Fibroblast of lung (primary cell): Measurements from ENCODE around the gene POLR2H. TPM values are rescaled to one million over a fixed set of nuclear protein-coding genes. Genes with fewer than 3 reads are reported as not detected.

Experiments used
- DNase-seq, 2 donors: peaks; one replicate each; pipeline versions ENCODE4 v3.0.0 to v3.0.0-alpha.2; 2010; ENCODE audit warnings: low read depth in 2 of 2
- H2AFZ ChIP-seq: 2 replicates; pipeline ENCODE4 v1.5.1; 2012; ENCODE audit warnings: low read length, control low read depth, inconsistent platforms
- H3K27ac ChIP-seq: 2 replicates; pipeline ENCODE4 v1.5.1; 2011; ENCODE audit warnings: low read length, control low read depth; ENCODE audit not compliant: insufficient read depth
- H3K27me3 ChIP-seq: 2 replicates; pipeline ENCODE4 v1.5.1; 2011; ENCODE audit warnings: mild to moderate bottlenecking, low read length; ENCODE audit not compliant: control insufficient read depth, insufficient read depth
- H3K36me3 ChIP-seq: 2 replicates; pipeline ENCODE4 v1.5.1; 2011; ENCODE audit warnings: low read length; ENCODE audit not compliant: control insufficient read depth, insufficient read depth
- H3K4me1 ChIP-seq: 2 replicates; pipeline ENCODE4 v1.5.1; 2011; ENCODE audit warnings: low read length; ENCODE audit not compliant: control insufficient read depth, insufficient read depth; ENCODE audit errors: extremely low read depth
- H3K4me2 ChIP-seq: 2 replicates; pipeline ENCODE4 v1.5.1; 2011; ENCODE audit warnings: low read length, control low read depth; ENCODE audit not compliant: insufficient read depth; ENCODE audit errors: extremely low read depth
- H3K4me3 ChIP-seq, 4 experiments: fragments of 200-600 bp in 1 of 4; sonication (generic) in 1 of 4; replicated peaks in 1 of 4; 2 replicates each; pipeline ENCODE4 v1.5.1; 2011 to 2016; ENCODE audit warnings: low read length in 4 of 4, low read depth in 3 of 4, mild to moderate bottlenecking in 3 of 4, control low read depth in 2 of 4, inconsistent platforms in 1 of 4, mixed read lengths in 1 of 4; ENCODE audit not compliant: insufficient read depth in 1 of 4; ENCODE audit errors: control extremely low read depth in 1 of 4
- H3K79me2 ChIP-seq: 2 replicates; pipeline ENCODE4 v1.5.1; 2012; ENCODE audit warnings: mild to moderate bottlenecking, low read length, inconsistent platforms; ENCODE audit not compliant: control insufficient read depth, insufficient read depth
- H3K9ac ChIP-seq: 2 replicates; pipeline ENCODE4 v1.5.1; 2011; ENCODE audit warnings: mild to moderate bottlenecking, low read length, control low read depth; ENCODE audit not compliant: insufficient read depth
- H3K9me3 ChIP-seq: 2 replicates; pipeline ENCODE4 v1.5.1; 2012; ENCODE audit warnings: low read depth, low read length; ENCODE audit not compliant: control insufficient read depth, insufficient read depth
- H4K20me1 ChIP-seq: 2 replicates; pipeline ENCODE4 v1.5.1; 2011; ENCODE audit warnings: low read length; ENCODE audit not compliant: control insufficient read depth, insufficient read depth; ENCODE audit errors: extremely low read depth
- CTCF ChIP-seq, 2 donors: IDR thresholded peaks in 1 of 2; conservative IDR thresholded peaks in 1 of 2; 1 replicate in 1 of 2; 2 replicates in 1 of 2; pipeline ENCODE4 v1.5.1; 2011 to 2012; ENCODE audit warnings: low read length in 2 of 2, control low read depth in 1 of 2, inconsistent platforms in 1 of 2, low read depth in 1 of 2, mild to moderate bottlenecking in 1 of 2
- EZH2 ChIP-seq: IDR thresholded peaks from 2 replicates; pipeline ENCODE4 v1.5.1; 2012; ENCODE audit warnings: low read length, control low read depth, mild to moderate bottlenecking; ENCODE audit errors: missing control alignments
- polyA plus RNA-seq, 2 donors: library from polyadenylated mRNA; depleted of rRNA in 1 of 2; stranded (reverse) in 1 of 2; unstranded in 1 of 2; fragments of >200 nt; gene quantifications; 2 replicates each; pipeline ENCODE4 v1.2.1, GENCODE V29; 2011 to 2012; ENCODE audit warnings: missing spikeins in 1 of 2
- total RNA-seq: library from RNA; depleted of rRNA; stranded (reverse); fragments of >200 nt; gene quantifications from 2 replicates; pipeline ENCODE4 v1.2.1, GENCODE V29; 2014

The POLR2H gene
- total and polyA plus RNA-seq, 2 donors (not counting 1 experiment from before 2014, with no cell fraction given), result 62.4 to 100 TPM

GRCh38 chr3:184389935-184390528 lies 28.5 kb downstream of the POLR2H start:
- no peaks in the 10 kb centered on the region for H3K4me1 ChIP-seq
- no peak overlapping the region for H3K4me2 ChIP-seq
- H2AFZ ChIP-seq, result no peak overlapping the region

DNA sequence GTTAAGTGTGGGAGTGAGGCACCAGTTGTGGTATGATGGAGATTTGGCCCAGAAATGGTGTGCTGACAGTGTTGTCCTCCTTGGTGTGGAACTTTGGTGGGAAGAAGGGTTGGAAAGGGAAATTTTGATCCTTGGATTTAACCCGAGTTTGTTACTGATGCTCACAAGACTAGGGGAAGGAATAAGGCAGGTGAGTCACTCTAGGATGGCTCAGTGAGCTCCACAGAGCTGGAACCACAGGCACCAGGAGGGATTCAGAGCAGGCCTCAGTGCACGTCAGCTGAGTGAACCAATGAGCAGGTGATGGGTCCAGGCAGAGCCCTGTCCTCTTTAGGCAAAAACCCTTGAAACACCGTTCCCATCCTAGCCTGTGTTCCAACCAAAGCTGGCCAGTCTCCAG lies 29.8 kb downstream of the POLR2H start:
- TF ChIP-seq CTCF (conservative IDR thresholded peaks at IDR 0.05 in 1 of 2, IDR thresholded peaks at IDR 0.05 in 1 of 2; ENCODE audit: low read depth in 1 of 2, low read length in 2 of 2) (no peak), EZH2 (no peak)
- Histone ChIP-seq H4K20me1 (no peaks in the 10 kb centered on the region), H2AFZ (no peak overlapping the region), H3K9ac (no peak overlapping the region), H3K4me3 (no peak overlapping the region), H3K9me3 (no peaks in the 10 kb centered on the region), H3K27ac (no peak overlapping the region), H3K4me2 (no peak overlapping the region), H3K27me3 (peaks cover 5% of the 10 kb centered on the region), H3K36me3 (no peaks in the 10 kb centered on the region), H3K4me1 (no peaks in the 10 kb centered on the region), H3K79me2 (no peaks in the 10 kb centered on the region)
- no peak for DNase-seq

More at GRCh38 chr3:184389935-184390528, 28.5 kb downstream of the POLR2H start:
- DNase-seq, result no peak
- no peaks in the 10 kb centered on the region for H3K9me3 ChIP-seq
- H3K9ac ChIP-seq, result no peak overlapping the region
- no peak overlapping the region for H3K27ac ChIP-seq
- no peaks in the 10 kb centered on the region for H3K79me2 ChIP-seq
- H3K27me3 ChIP-seq, result peaks cover 2% of the 10 kb centered on the region
- no peaks in the 10 kb centered on the region for H3K36me3 ChIP-seq
- H3K4me3 ChIP-seq, result no peak overlapping the region
- TF ChIP-seq EZH2 (no peak), CTCF (conservative IDR thresholded peaks at IDR 0.05 in 1 of 2, IDR thresholded peaks at IDR 0.05 in 1 of 2; ENCODE audit: low read depth in 1 of 2, low read length in 2 of 2) (no peak)
- H4K20me1 ChIP-seq, result no peaks in the 10 kb centered on the region

GRCh38 chr3:184395320-184395660 lies 33.8 kb downstream of the POLR2H start:
- Histone ChIP-seq H2AFZ (no peak overlapping the region), H3K27ac (no peak overlapping the region), H3K4me2 (no peak overlapping the region), H3K79me2 (no peaks in the 10 kb centered on the region), H3K4me1 (no peaks in the 10 kb centered on the region), H3K27me3 (peaks cover 5% of the 10 kb centered on the region), H3K9me3 (no peaks in the 10 kb centered on the region), H3K36me3 (no peaks in the 10 kb centered on the region), H3K4me3 (no peak overlapping the region), H4K20me1 (no peaks in the 10 kb centered on the region), H3K9ac (no peak overlapping the region)
- DNase-seq, result no peak
- TF ChIP-seq EZH2 (no peak), CTCF (conservative IDR thresholded peaks at IDR 0.05 in 1 of 2, IDR thresholded peaks at IDR 0.05 in 1 of 2; ENCODE audit: low read depth in 1 of 2, low read length in 2 of 2) (no peak)
